Left lobe of liver (tissue), 2 donors: ENCODE results near the gene TWNK. TPM values are rescaled to one million over a fixed set of nuclear protein-coding genes. Genes with fewer than 3 reads are reported as not detected.
"Not testable (repeated sequence)": the region's sequence is repeated elsewhere in the genome, so short reads cannot be mapped to it uniquely, and the experiment has no call there.

Source experiments
- ATAC-seq: fragments of 200-7000 bp; cut with Tn5 transposase; one replicate; pipeline ENCODE4 v1.9.1; 2020; ENCODE audit warnings: mild to moderate bottlenecking, moderate library complexity
- DNase-seq: peaks from one replicate; pipeline ENCODE4 v3.0.0-alpha.2; 2020; ENCODE audit warnings: low spot score
- total RNA-seq: library from RNA; stranded (reverse); gene quantifications from one replicate; pipeline ENCODE4 v1.2.1, GENCODE V29; 2021
- donor health status: DM: no; HTN: no; CAD: no; lungs with moderate emphysema.
- donor health status: DM: no; HTN: yes; CAD: no.

Gene TWNK
- total RNA-seq, 1 donor from 2014 or later = 3.2 TPM

GRCh38 chr10:100972115-100972903, 15.0 kb upstream of the TWNK start:
- peak; percentile 41 for DNase-seq
- no peak for ATAC-seq

DNA sequence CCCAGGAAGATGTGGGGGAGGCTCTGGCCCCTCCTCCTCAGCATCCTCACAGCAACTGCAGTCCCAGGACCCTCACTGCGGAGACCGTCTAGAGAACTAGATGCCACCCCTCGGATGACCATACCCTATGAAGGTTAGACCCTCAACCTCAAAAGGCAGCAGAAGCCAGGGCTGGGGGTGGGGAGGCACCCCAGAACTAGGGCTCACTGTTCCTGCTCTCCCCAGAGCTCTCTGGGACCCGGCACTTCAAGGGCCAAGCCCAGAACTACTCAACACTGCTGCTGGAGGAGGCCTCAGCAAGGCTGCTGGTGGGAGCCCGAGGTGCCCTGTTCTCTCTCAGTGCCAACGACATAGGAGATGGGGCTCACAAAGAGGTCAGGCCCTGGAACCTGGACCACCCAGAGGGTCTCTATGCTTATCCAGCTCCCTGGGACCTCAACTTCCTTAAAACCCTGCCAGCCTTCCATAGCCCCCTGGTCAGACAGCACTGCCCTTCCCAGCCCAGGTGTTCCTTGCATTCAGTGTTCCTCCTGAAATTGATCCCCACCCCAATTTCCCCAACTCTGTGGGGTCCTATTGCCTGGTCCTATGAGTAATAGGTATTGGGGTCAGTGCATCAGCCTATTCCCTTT, 14.3 kb upstream of the TWNK start:
- no peak for ATAC-seq
- peak; percentile 46 for DNase-seq

GRCh38 chr10:100975397-100975796, 11.9 kb upstream of the TWNK start:
- ATAC-seq = not testable (repeated sequence)
- peak; percentile 21 for DNase-seq

DNA sequence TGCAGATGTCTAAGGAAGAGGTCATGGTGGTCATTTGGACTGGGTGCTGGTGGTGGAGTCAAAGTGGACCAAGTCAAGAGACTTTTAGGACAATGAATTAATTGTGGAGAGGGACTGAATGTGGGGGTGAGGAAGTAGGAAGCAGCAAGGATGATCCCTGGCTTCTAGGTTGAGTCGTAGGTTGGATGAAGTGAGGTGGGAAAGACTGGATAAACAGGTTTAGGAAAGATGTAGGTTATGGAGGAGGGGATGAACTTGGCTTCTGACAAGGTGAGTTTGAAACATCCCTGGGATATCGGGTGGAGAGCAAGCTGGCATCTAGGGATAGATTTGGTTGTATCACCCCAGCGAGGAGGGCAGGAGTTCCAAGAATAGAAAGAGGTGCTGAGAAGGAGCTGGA, 10.4 kb upstream of the TWNK start:
- no peak for ATAC-seq
- no peak for DNase-seq

DNA sequence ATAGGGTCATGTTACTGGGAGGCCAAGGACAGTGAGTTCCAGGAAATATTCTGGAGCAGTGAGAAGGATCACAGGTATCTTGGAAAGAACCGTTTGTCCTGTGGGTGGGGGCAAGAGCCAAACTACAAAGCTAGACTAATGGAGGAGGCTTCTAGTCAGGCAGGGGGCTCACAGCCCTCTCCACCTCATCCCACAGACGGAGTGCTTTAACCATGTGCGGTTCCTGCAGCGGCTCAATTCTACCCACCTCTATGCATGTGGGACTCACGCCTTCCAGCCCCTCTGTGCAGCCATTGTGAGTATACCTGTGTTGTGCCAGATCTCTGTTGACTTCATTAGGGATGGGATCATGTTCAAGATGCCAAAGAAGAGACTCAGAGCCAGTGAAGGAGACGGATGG, 9.9 kb upstream of the TWNK start:
- ATAC-seq = no peak
- peak; percentile 36 for DNase-seq

- ATAC-seq = no peak
- peak; percentile 27 for DNase-seq
Observed at GRCh38 chr10:100978121-100978900, 9.0 kb upstream of the TWNK start.

GRCh38 chr10:100978901-100979195, 8.5 kb upstream of the TWNK start:
- DNase-seq (peak; percentile 42), ATAC-seq (no peak)

GRCh38 chr10:100979791-100980272, 7.5 kb upstream of the TWNK start:
- peak; percentile 42 for DNase-seq
- ATAC-seq = no peak

DNA sequence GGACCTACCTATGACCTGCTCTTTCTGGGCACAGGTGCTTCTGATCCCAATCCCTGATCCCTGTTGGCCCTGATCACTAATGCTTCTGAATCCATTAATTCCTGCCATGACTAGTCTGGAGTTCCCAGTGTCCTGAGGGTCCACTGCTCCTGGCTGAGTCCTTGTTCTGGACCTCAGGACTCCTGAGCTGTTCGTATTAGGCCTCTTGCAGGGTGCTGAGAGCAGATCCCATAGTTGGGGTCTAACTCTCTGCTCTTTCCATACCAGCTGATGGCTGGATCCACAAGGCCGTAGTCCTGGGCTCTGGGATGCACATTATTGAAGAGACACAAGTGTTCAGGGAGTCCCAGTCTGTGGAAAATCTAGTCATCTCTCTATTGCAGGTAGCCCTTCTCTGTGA, 7.0 kb upstream of the TWNK start:
- ATAC-seq = no peak

GRCh38 chr10:100980711-100981110, 6.6 kb upstream of the TWNK start:
- peak; percentile 37 for DNase-seq
- no peak for ATAC-seq

More for the DNA sequence above, 7.0 kb upstream of the TWNK start:
- DNase-seq = peak; percentile 39

DNA sequence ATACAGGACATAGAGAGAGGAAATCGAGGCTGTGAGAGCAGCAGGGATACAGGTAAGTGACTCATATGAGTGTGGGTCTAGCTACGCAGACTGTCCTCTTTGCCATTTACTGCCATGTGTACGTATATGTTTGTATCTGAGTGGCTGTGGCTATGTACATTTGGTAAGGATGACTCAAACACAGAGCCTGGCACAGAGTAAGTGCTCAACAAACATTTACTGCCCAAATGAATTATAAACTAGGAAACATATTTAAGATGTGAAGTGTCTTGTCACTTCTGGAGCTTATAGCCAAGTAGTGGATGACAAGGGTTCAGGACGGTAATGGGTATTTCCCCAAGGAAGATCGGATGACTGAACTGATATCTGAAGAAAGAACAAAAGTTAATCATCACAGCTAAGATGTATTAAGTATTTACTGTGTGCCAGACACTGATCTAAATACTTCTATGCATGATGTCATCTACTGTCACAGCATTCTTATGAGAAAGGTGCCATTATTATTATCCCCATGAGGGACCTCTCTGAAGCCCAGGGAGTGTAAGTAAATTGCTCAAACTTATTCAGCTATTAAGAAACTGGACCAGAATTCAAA, 6.1 kb upstream of the TWNK start:
- DNase-seq (no peak), ATAC-seq (no peak)

DNA sequence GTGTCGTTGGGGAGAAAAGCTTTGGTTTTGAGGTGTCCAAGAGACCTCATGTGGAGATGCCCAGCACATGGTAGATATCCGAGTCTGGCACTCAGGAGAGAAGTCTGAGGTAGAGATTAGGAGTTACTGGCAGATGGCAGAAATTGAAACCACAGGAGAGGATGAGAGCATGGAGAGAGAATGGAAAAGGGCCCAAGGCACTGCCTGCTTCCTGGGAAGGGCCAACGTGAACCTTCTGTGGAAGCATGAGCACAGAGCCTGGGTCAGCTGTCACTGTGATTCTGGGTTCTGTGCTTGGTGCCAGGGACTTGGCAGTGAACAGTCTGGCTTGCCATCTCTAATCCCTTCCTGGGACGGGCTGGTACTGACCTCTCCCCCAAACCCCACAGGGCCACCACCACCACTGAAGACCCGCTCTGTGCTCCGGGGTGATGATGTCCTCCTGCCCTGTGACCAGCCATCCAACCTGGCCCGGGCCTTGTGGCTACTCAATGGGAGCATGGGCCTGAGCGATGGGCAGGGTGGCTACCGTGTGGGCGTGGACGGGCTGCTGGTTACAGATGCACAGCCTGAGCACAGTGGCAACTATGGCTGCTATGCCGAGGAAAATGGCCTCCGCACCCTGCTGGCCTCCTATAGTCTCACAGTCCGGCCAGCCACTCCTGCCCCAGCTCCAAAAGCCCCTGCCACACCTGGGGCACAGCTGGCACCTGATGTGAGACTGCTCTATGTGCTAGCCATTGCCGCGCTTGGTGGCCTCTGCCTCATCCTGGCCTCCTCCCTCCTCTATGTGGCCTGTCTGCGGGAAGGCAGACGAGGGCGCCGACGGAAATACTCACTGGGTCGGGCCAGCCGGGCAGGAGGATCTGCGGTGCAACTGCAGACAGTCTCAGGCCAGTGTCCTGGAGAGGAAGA, 4.2 kb upstream of the TWNK start:
- no peak for DNase-seq
- no peak for ATAC-seq

DNA sequence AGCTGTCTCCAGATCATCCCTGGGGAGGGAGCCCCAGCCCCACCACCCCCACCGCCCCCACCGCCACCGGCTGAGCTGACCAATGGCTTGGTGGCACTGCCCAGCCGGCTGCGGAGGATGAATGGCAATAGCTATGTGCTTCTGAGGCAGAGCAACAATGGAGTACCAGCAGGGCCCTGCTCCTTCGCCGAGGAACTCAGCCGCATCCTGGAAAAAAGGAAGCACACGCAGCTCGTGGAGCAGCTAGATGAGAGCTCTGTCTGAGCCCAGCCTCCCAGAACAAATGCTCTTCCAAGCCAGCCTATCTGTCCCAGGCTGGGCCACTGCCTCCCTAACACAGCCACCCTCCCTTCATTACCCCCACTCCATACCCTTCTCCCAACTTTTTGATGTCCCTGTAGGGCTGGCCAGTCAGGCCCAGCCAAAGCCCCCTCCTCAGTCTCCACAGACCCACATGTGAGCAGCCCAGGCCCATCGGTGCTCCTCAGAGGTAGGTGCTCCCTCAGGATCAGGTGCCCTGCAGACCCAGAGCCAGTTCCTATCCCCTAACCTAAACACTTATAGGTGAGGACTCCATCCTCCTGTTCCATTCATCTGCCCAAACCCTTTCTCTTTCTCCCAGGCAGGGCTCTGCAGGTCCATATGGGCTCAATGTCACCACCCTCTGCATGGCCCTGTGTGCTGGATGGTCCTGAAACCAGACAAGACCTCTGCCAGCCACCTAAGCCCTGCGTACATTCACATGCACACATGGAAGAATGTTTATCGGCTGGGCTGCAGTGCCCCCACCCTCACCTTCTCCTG, 3.3 kb upstream of the TWNK start:
- ATAC-seq = no peak
- DNase-seq = no peak

DNA sequence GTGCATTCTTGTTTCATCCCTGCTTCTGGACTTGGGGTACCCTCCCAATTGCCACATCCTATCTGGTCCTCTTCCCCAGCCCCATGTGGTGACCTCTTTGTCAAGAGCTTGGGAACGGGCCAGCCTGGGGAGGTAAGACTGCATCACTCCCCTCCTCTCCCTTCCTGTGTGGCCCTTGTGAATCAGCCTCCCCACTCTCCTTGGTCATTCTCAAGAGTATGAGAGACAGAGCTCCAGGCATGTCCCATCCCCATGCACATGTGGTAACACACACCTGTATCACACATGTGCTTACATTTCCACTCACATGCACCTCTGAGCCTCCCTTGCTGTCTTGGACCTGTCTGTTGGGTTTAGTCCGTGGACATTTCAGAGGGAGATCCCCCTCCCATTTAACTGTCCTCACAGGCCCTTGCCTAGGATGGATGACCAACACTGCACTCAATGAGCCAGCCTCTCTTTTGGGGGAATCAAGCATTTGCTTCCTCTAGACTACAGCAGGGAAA, 2.6 kb upstream of the TWNK start:
- ATAC-seq = no peak

GRCh38 chr10:100985336-100985735, 2.0 kb upstream of the TWNK start:
- ATAC-seq = peak; percentile 4
- DNase-seq = no peak

More for the DNA sequence above, 2.6 kb upstream of the TWNK start:
- no peak for DNase-seq

DNA sequence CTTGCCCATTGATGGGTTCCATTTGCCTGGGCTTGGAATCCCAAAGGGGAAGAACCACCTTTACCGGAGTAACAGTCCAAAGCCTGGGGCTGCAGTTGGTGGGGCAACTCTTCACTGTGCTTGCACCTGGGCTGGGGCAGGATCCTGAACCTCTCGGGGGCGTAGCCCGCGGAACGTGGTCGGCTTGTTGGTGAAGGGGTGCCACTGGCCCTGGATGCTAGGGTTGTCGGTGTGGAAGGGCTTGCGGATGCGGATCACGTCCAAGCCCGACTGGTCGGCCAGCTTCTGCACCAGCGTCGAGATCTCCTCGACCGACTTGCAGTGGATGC, 756 bp upstream of the TWNK start:
- DNase-seq (no peak), ATAC-seq (peak; percentile 31)

DNA sequence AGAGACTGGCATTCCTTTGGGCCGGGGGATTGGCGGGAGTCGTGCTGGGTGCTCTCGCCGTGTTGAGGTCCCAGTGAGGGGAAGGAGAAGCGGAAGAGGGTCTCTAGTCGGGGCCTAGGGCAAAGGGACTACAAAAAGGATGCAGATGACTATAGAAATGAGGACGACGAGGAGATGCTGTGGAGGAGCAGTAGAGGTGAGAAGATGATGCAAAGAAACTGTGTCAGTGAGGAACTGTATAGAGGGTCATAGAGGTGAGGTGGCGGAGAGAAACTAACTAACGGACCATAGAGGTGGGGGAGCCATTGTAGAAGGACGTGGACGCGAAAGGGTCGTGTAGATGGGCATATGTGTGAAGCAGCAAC, 324 bp downstream of the TWNK start:
- ATAC-seq = no peak

DNA sequence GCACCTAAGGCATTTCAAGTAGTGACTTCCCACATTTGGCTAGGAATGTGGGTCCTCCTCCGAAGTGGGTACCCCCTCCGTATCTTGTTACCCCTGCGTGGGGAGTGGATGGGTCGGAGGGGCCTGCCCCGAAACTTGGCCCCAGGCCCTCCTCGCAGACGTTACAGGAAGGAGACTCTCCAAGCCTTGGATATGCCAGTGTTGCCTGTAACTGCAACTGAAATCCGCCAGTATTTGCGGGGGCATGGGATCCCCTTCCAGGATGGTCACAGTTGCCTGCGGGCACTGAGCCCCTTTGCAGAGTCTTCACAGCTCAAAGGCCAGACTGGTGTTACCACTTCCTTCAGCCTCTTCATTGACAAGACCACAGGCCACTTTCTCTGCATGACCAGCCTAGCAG, 823 bp downstream of the TWNK start:
- no peak for ATAC-seq
- DNase-seq = no peak

More for the DNA sequence above, 324 bp downstream of the TWNK start:
- DNase-seq = no peak

DNA sequence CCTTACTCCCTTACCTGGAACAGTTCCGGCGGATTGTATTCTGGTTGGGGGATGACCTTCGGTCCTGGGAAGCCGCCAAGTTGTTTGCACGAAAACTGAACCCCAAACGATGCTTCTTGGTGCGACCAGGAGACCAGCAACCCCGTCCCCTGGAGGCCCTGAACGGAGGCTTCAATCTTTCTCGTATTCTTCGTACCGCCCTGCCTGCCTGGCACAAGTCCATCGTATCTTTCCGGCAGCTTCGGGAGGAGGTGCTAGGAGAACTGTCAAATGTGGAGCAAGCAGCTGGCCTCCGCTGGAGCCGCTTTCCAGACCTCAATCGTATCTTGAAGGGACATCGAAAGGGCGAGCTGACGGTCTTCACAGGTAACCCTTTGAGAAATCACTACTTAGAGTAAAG, 1.7 kb downstream of the TWNK start:
- DNase-seq (no peak), ATAC-seq (no peak)
